Measurements from ENCODE around the gene ITGA8.

Gene ITGA8

DNA sequence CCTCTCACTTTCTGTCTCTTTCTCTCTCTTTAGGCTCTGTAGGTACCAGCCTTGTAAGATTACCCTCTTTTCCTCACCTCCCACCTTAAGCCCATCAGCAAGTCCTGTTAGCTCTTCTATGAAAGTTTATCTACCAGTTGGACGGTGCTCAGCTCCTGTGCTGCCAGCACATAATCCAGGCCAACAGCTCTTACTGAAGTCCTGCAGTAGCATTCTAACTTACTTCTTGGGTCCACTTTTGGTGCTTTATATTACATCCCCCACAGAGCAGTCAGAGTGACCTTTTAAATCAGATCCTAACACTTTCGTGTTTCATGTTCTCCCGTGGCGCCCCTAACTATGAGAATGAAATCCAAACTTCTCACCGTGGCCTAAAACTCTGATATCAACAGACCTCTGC is 38.9 kb upstream of the ITGA8 start:
- DNase-seq (ENCODE audit: extremely low spot score): no peak
- ChIA-PET POLR2A (no interaction called here), CTCF (no interaction called here)
- TF ChIP-seq, protein P1, sequence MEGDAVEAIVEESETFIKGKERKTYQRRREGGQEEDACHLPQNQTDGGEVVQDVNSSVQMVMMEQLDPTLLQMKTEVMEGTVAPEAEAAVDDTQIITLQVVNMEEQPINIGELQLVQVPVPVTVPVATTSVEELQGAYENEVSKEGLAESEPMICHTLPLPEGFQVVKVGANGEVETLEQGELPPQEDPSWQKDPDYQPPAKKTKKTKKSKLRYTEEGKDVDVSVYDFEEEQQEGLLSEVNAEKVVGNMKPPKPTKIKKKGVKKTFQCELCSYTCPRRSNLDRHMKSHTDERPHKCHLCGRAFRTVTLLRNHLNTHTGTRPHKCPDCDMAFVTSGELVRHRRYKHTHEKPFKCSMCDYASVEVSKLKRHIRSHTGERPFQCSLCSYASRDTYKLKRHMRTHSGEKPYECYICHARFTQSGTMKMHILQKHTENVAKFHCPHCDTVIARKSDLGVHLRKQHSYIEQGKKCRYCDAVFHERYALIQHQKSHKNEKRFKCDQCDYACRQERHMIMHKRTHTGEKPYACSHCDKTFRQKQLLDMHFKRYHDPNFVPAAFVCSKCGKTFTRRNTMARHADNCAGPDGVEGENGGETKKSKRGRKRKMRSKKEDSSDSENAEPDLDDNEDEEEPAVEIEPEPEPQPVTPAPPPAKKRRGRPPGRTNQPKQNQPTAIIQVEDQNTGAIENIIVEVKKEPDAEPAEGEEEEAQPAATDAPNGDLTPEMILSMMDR (IDR thresholded peaks at IDR 0.05; ENCODE audit: control extremely low read depth, extremely low read depth, low read depth, missing control alignments): no peak

DNA sequence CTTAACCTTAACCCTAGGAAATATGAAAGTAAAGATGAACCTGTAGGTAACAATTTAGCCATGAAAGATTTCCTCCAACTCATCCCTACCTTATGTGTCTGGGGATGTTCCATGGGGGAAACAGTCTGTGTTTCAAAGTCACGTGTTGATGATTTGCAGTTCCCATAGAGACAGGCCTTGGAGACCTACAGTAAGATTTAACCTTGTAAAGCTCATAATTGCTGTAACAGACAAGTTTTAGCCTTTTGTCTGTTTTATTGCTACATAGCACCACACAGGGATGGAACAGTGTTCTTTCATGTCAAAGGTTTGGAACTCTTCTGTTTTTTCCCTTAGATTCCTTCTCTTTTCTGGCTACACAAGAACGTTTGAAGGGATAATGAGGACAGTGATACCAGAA is 35.2 kb upstream of the ITGA8 start:
- TF ChIP-seq, protein P1 (IDR thresholded peaks at IDR 0.05; ENCODE audit: control extremely low read depth, extremely low read depth, low read depth, missing control alignments): no peak
- ChIA-PET POLR2A (no interaction called here), CTCF (no interaction called here)
- no peak for DNase-seq (ENCODE audit: extremely low spot score)

DNA sequence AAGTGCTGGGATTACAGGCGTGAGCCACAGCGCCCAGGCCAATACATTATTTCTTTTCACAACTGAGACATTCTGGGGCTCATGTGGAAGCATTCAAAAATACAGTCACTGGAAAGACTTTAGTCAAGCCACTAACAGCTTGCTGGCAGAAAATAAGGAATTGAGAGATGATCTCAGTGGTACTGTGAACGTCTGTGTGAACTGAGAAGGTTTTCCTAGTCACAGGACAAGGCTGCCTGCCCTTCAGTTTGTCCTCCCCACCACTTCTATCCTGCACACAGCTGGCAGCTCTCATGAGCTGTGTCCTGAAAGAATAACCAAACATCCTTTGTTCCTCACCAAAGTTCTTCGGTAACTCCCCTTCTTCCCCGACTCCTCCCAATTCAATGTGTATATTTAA is 31.3 kb upstream of the ITGA8 start:
- TF ChIP-seq, protein P1 (IDR thresholded peaks at IDR 0.05; ENCODE audit: control extremely low read depth, extremely low read depth, low read depth, missing control alignments): no peak
- POLR2A ChIA-PET: no interaction called here
- no peak for DNase-seq (ENCODE audit: extremely low spot score)
- CTCF ChIA-PET: interaction anchor here (1.0 to 1.1 kb wide), 2 partner anchors 8 to 10 kb away, joined by 3 read pairs; no protein-coding TSS in a partner anchor

DNA sequence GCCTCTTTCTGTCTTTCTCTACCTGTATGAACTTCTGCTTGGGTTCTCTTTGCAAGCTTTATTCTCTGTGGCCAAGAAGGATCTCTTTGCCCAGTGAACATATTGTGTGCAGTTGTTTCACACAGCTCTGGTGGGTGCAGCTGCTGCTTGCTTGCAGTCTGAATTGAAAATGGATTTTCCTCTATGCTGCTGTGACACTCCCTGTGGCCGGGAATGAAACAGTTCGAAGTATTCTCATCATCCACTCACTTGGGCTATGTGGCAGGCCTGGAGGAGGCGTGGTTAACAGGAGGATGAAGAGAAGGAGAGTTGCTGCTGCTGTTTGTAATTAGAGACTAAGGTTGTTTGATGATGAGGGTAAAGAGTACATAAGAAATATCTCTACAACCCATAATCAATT is 28.4 kb upstream of the ITGA8 start:
- POLR2A ChIA-PET: no interaction called here
- DNase-seq (ENCODE audit: extremely low spot score): no peak
- CTCF ChIA-PET: no interaction called here
- TF ChIP-seq, protein P1 (IDR thresholded peaks at IDR 0.05; ENCODE audit: control extremely low read depth, extremely low read depth, low read depth, missing control alignments): no peak

DNA sequence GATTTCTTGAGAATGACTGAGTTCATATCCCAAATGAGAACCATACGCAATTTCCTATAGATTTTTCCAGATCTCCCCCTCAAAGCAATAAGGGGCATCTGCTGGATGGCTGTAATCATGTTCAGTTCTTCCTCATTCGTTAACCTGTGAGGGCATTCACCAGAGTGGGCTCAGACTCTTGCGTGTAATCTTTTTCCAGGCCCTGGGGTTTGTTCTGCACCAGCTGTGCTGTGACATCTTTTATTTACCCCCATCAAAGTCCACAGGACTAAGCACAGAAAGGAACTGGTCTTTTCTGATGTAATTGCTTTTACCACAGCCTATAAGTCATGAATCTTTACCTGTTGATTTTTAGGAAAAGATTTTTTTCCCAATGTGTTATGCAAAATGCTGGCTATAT is 27.9 kb upstream of the ITGA8 start:
- TF ChIP-seq, protein P1 (IDR thresholded peaks at IDR 0.05; ENCODE audit: control extremely low read depth, extremely low read depth, low read depth, missing control alignments): no peak
- CTCF ChIA-PET: no interaction called here
- DNase-seq (ENCODE audit: extremely low spot score): no peak
- POLR2A ChIA-PET: no interaction called here

DNA sequence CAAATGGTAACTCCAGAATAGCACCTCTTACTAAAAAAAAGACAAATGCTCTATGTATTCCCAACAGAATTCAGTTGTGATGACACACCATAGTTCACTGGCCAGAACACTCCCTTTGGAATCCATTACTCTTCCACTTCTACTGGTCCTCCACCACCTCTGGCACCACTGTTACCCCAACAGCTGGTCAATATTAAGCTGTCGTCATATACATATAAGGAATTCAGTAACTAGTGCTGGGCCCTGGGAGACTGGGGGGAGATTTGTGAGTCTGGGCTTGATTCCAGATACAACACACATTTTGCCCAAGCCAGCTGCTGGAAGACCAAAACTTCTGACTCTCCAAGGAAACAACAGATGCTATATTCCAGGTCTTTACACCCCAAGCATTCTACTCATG is 26.0 kb upstream of the ITGA8 start:
- POLR2A ChIA-PET: no interaction called here
- DNase-seq (ENCODE audit: extremely low spot score): no peak
- CTCF ChIA-PET: interaction anchor here (1.1 to 3.4 kb wide), 3 partner anchors 11 to 21 kb away, joined by 3 to 9 read pairs (median 5); no protein-coding TSS in a partner anchor
- TF ChIP-seq, protein P1 (IDR thresholded peaks at IDR 0.05; ENCODE audit: control extremely low read depth, extremely low read depth, low read depth, missing control alignments): no peak
